Panc1 (cell line): ENCODE data around the gene PLCB4. TPM values are rescaled to one million over a fixed set of nuclear protein-coding genes. Genes with fewer than 3 reads are reported as not detected.

Experiments used
- ATAC-seq: fragments of 200-7000 bp; cut with Tn5 transposase; 2 replicates; pipeline ENCODE4 v1.9.1; 2020; ENCODE audit warnings: mild to moderate bottlenecking, moderate library complexity
- BruUV-seq: library from RNA; stranded (reverse); fragments of 400-500 nt; replicated peaks from 2 replicates; lab custom pipeline; 2021; lab: Mats Ljungman, UMichigan
- CTCF ChIA-PET: fragments of 300-600 bp; sonication (Branson Sonifier 250); formaldehyde crosslinking; loops from one replicate; lab custom pipeline; 2022; ENCODE audit warnings: antibody characterized with exemption; lab: Charles Lee
- POLR2A ChIA-PET: fragments of 300-600 bp; sonication (Branson Sonifier 250); formaldehyde crosslinking; loops from one replicate; lab custom pipeline; 2022; ENCODE audit warnings: antibody characterized with exemption; lab: Charles Lee
- DNase-seq: peaks from one replicate; pipeline ENCODE4 v3.0.0-alpha.2; 2010; ENCODE audit warnings: low read depth, low spot score
- H3K27ac ChIP-seq: 2 replicates; pipeline ENCODE4 v1.5.1; 2011; ENCODE audit warnings: mild to moderate bottlenecking, low read length, inconsistent platforms
- H3K27me3 ChIP-seq: fragments of 200-500 bp; sonication (Bioruptor generic); 2 replicates; pipeline ENCODE4 v1.6.0; 2014; ENCODE audit warnings: low read length, inconsistent platforms; ENCODE audit not compliant: control insufficient read depth, insufficient read depth
- H3K36me3 ChIP-seq: fragments of 200-500 bp; sonication (Bioruptor generic); 2 replicates; pipeline ENCODE4 v1.5.1; 2014; ENCODE audit warnings: inconsistent platforms, mild to moderate bottlenecking, low read length, moderate library complexity; ENCODE audit not compliant: control insufficient read depth, insufficient read depth
- H3K4me1 ChIP-seq: 2 replicates; pipeline ENCODE4 v1.5.1; 2011; ENCODE audit warnings: inconsistent platforms, mild to moderate bottlenecking, low read length, moderate library complexity; ENCODE audit not compliant: control insufficient read depth, insufficient read depth
- H3K4me3 ChIP-seq, 2 experiments: 2 replicates each; pipeline ENCODE4 v1.5.1; 2011 to 2012; ENCODE audit warnings: low read depth in 2 of 2, low read length in 2 of 2, mild to moderate bottlenecking in 2 of 2, inconsistent platforms in 1 of 2, moderate library complexity in 1 of 2
- H3K9me3 ChIP-seq: fragments of 200-500 bp; sonication (Bioruptor generic); 2 replicates; pipeline ENCODE4 v1.5.1; 2014; ENCODE audit warnings: low read depth, mild to moderate bottlenecking, inconsistent platforms, low read length, moderate library complexity; ENCODE audit not compliant: control insufficient read depth, insufficient read depth
- CTCF ChIP-seq: fragments of 450-650 bp; IDR thresholded peaks from 2 replicates; pipeline ENCODE4 v1.5.1; 2017; ENCODE audit warnings: mild to moderate bottlenecking
- POLR2AphosphoS5 ChIP-seq: IDR thresholded peaks from 2 replicates; pipeline ENCODE4 v1.6.1; 2012; ENCODE audit warnings: mild to moderate bottlenecking, low read depth, low read length, moderate library complexity
- REST ChIP-seq, 2 experiments: IDR thresholded peaks; 2 replicates each; pipeline ENCODE4 v1.6.1; 2011 to 2012; ENCODE audit warnings: low read depth in 2 of 2, control low read depth in 1 of 2, low read length in 1 of 2, mild to moderate bottlenecking in 1 of 2, moderate library complexity in 1 of 2; ENCODE audit not compliant: insufficient read depth in 1 of 2
- SIN3A ChIP-seq: IDR thresholded peaks from 2 replicates; pipeline ENCODE4 v1.6.1; 2012; ENCODE audit warnings: low read depth, mild to moderate bottlenecking, low read length, moderate library complexity, borderline replicate concordance; ENCODE audit not compliant: insufficient read depth
- TCF7L2 ChIP-seq: IDR thresholded peaks from 2 replicates; pipeline ENCODE4 v1.6.1; 2011; ENCODE audit warnings: mild to moderate bottlenecking, low read depth, low read length, inconsistent platforms
- in situ Hi-C: cut with HindIII; loops from 2 replicates; pipeline ENCODE4 v1.10.0; 2016; ENCODE audit warnings: low sequenced_read_pairs, low pct_unique_long_range_greater_than_20kb
- intact Hi-C: fragments of 100-400 bp; cut with micrococcal nuclease; formaldehyde crosslinking; loops from one replicate; pipeline ENCODE4 v1.10.0; 2022; ENCODE audit not compliant: unreplicated experiment
- total RNA-seq: library from RNA; stranded (reverse); gene quantifications from one replicate; pipeline ENCODE4 v1.2.1, GENCODE V29; 2021; ENCODE audit not compliant: unreplicated experiment

PLCB4 gene
- total RNA-seq, 1 experiment from 2014 or later, result 1.5 TPM

GRCh38 chr20:9092655-9093054, 23.8 kb downstream of the PLCB4 start:
- Histone ChIP-seq H3K27me3 (no peaks in the 10 kb centered on the region), H3K36me3 (no peaks in the 10 kb centered on the region; the same call in 1 of the 2 replicates), H3K4me1 (no peaks in the 10 kb centered on the region), H3K9me3 (no peaks in the 10 kb centered on the region), H3K27ac (no peak overlapping the region), H3K4me3 (no peak overlapping the region)
- no TSS peak for BruUV-seq
- intact Hi-C loops, result no loop called here
- no peak for ATAC-seq
- CTCF ChIA-PET, result no interaction called here
- TF ChIP-seq SIN3A (no peak), CTCF (no peak), TCF7L2 (no peak), REST (IDR thresholded peaks at IDR 0.05; ENCODE audit: insufficient read depth in 1 of 2, low read depth in 2 of 2, low read length in 1 of 2) (no peak), POLR2AphosphoS5 (no peak)
- POLR2A ChIA-PET, result no interaction called here
- in situ Hi-C loops, result no loop called here
- no peak for DNase-seq

- ATAC-seq (no peak), DNase-seq (no peak)
- H3K4me3 ChIP-seq, result no peak overlapping the region
- in situ Hi-C loops (no loop called here), intact Hi-C loops (no loop called here)
- H3K27me3 ChIP-seq, result no peaks in the 10 kb centered on the region
- no peak overlapping the region for H3K27ac ChIP-seq
- ChIA-PET POLR2A (no interaction called here), CTCF (no interaction called here)
- H3K36me3 ChIP-seq, result no peaks in the 10 kb centered on the region; the same call in 1 of the 2 replicates
- TF ChIP-seq POLR2AphosphoS5, result no peak
- no peak for TF ChIP-seq TCF7L2
- no peak for TF ChIP-seq CTCF
- no peak for TF ChIP-seq REST (IDR thresholded peaks at IDR 0.05; ENCODE audit: insufficient read depth in 1 of 2, low read depth in 2 of 2, low read length in 1 of 2)
- TF ChIP-seq SIN3A, result no peak
- H3K9me3 ChIP-seq, result no peaks in the 10 kb centered on the region
- no TSS peak for BruUV-seq
- no peaks in the 10 kb centered on the region for H3K4me1 ChIP-seq
Observed at GRCh38 chr20:9093218-9093957, 24.5 kb downstream of the PLCB4 start.
